Measurements from ENCODE around the gene CHCHD3. TPM values are rescaled to one million over a fixed set of nuclear protein-coding genes. Genes with fewer than 3 reads are reported as not detected.

CHCHD3 gene
- total RNA-seq, 1 experiment from 2014 or later: 102 TPM

GRCh38 chr7:132857703-132858102 is 224.2 kb downstream of the CHCHD3 start:
- DNase-seq: no peak
- POLR2A ChIA-PET: no interaction called here
- H3K36me3 ChIP-seq (ENCODE audit: control insufficient read depth, insufficient read depth, low read length): no peaks in the 10 kb centered on the region
- H3K9me3 Mint-ChIP-seq (ENCODE audit: unreplicated experiment): no peaks in the 10 kb centered on the region
- H3K4me1 Mint-ChIP-seq (ENCODE audit: low read depth, unreplicated experiment): no peaks in the 10 kb centered on the region
- no peaks in the 10 kb centered on the region for H3K27me3 Mint-ChIP-seq (ENCODE audit: insufficient read depth, unreplicated experiment)
- no peaks in the 10 kb centered on the region for H3K4me1 ChIP-seq
- peaks cover under 1% of the 10 kb centered on the region for H3K36me3 Mint-ChIP-seq (ENCODE audit: insufficient read depth, unreplicated experiment)
- no peak for TF ChIP-seq CTCF (IDR thresholded peaks at IDR 0.05; ENCODE audit: insufficient read depth in 1 of 2, low read depth in 1 of 2, low read length in 1 of 2, severe bottlenecking in 1 of 2, unreplicated experiment in 1 of 2)
- no peaks in the 10 kb centered on the region for H3K9me3 ChIP-seq
- H3K4me3 ChIP-seq (ENCODE audit: low read depth, low read length): no peak overlapping the region
- BruUV-seq (replicated peaks): no TSS peak
- no peak overlapping the region for H3K4me3 Mint-ChIP-seq (ENCODE audit: unreplicated experiment)
- intact Hi-C loops (cut with micrococcal nuclease; ENCODE audit: unreplicated experiment): no loop called here
- H3K27ac Mint-ChIP-seq (ENCODE audit: unreplicated experiment): no peak overlapping the region
- CTCF ChIA-PET: no interaction called here
- no peaks in the 10 kb centered on the region for H3K27me3 ChIP-seq (replicated peaks; ENCODE audit: control insufficient read depth, insufficient read depth, low read length)

- Mint-ChIP-seq H3K4me1 (ENCODE audit: low read depth, unreplicated experiment) (peaks cover under 1% of the 10 kb centered on the region), H3K4me3 (ENCODE audit: unreplicated experiment) (no peak overlapping the region), H3K36me3 (ENCODE audit: insufficient read depth, unreplicated experiment) (peaks cover 6% of the 10 kb centered on the region), H3K9me3 (ENCODE audit: unreplicated experiment) (no peaks in the 10 kb centered on the region), H3K27me3 (ENCODE audit: insufficient read depth, unreplicated experiment) (no peaks in the 10 kb centered on the region), H3K27ac (ENCODE audit: unreplicated experiment) (no peak overlapping the region)
- H3K36me3 ChIP-seq (ENCODE audit: control insufficient read depth, insufficient read depth, low read length): no peaks in the 10 kb centered on the region
- H3K4me3 ChIP-seq (ENCODE audit: low read depth, low read length): no peak overlapping the region
- H3K4me1 ChIP-seq: no peaks in the 10 kb centered on the region
- ChIA-PET POLR2A (no interaction called here), CTCF (no interaction called here)
- TF ChIP-seq CTCF (IDR thresholded peaks at IDR 0.05; ENCODE audit: insufficient read depth in 1 of 2, low read depth in 1 of 2, low read length in 1 of 2, severe bottlenecking in 1 of 2, unreplicated experiment in 1 of 2): no peak
- H3K9me3 ChIP-seq: no peaks in the 10 kb centered on the region
- no peaks in the 10 kb centered on the region for H3K27me3 ChIP-seq (replicated peaks; ENCODE audit: control insufficient read depth, insufficient read depth, low read length)
- BruUV-seq (replicated peaks): no TSS peak
- DNase-seq: no peak
- intact Hi-C loops (cut with micrococcal nuclease; ENCODE audit: unreplicated experiment): no loop called here
Measured at GRCh38 chr7:132857031-132857430, 224.9 kb downstream of the CHCHD3 start.

GRCh38 chr7:132856416-132856815 is 225.5 kb downstream of the CHCHD3 start:
- H3K36me3 Mint-ChIP-seq (ENCODE audit: insufficient read depth, unreplicated experiment): peaks cover 6% of the 10 kb centered on the region
- POLR2A ChIA-PET: no interaction called here
- CTCF ChIA-PET: no interaction called here
- TF ChIP-seq CTCF (IDR thresholded peaks at IDR 0.05; ENCODE audit: insufficient read depth in 1 of 2, low read depth in 1 of 2, low read length in 1 of 2, severe bottlenecking in 1 of 2, unreplicated experiment in 1 of 2): no peak
- no peak overlapping the region for H3K4me3 Mint-ChIP-seq (ENCODE audit: unreplicated experiment)
- H3K27me3 ChIP-seq (replicated peaks; ENCODE audit: control insufficient read depth, insufficient read depth, low read length): no peaks in the 10 kb centered on the region
- intact Hi-C loops (cut with micrococcal nuclease; ENCODE audit: unreplicated experiment): no loop called here
- H3K4me3 ChIP-seq (ENCODE audit: low read depth, low read length): no peak overlapping the region
- H3K4me1 ChIP-seq: no peaks in the 10 kb centered on the region
- H3K36me3 ChIP-seq (ENCODE audit: control insufficient read depth, insufficient read depth, low read length): no peaks in the 10 kb centered on the region
- BruUV-seq (replicated peaks): no TSS peak
- H3K9me3 Mint-ChIP-seq (ENCODE audit: unreplicated experiment): no peaks in the 10 kb centered on the region
- no peaks in the 10 kb centered on the region for H3K27me3 Mint-ChIP-seq (ENCODE audit: insufficient read depth, unreplicated experiment)
- H3K27ac Mint-ChIP-seq (ENCODE audit: unreplicated experiment): no peak overlapping the region
- DNase-seq: no peak
- no peaks in the 10 kb centered on the region for H3K9me3 ChIP-seq
- H3K4me1 Mint-ChIP-seq (ENCODE audit: low read depth, unreplicated experiment): peaks cover 6% of the 10 kb centered on the region
